ENCODE measurements around the gene MTHFD2L.

Gene MTHFD2L

DNA sequence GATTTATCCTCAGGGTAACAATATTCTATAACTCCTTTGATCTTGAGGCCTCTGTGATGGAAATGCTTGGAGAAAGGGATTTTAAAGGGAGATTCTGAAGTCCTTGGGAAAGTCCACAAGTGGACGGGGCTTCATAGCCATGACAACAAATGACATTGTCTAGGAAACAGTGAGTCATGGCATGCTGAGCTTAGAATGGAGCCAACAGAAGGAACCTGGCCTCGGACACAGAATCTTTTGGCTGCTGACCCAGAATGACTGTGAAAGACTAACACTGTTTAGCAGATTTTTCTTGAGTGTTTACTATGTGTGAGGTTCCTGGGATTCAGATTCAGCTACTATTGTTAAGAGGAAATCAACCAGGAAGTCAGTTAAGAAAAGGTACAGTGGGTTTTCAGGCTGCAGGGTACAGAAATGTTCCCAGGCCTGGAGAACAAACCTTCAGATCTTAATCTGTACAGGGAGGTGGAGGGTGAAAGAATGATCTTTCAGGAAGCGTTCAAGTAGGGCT lies 40.8 kb upstream of the MTHFD2L start:
- Histone ChIP-seq H3K36me3 (ENCODE audit: low read length) (no peaks in the 10 kb centered on the region), H3K4me3 (ENCODE audit: insufficient read depth, low read length, poor library complexity, severe bottlenecking) (no peak overlapping the region), H3K4me2 (ENCODE audit: low read depth, low read length, poor library complexity, severe bottlenecking) (no peak overlapping the region), H3F3A (ENCODE audit: insufficient read depth) (no peaks in the 10 kb centered on the region), H4K20me1 (ENCODE audit: low read depth, low read length) (no peaks in the 10 kb centered on the region), H2AFZ (ENCODE audit: low read depth, low read length, severe bottlenecking) (no peak overlapping the region), H3K9ac (ENCODE audit: low read length) (no peak overlapping the region), H3K9me2 (replicated peaks; ENCODE audit: insufficient read depth, low read length) (no peaks in the 10 kb centered on the region), H3K79me2 (ENCODE audit: insufficient read depth, low read length) (no peaks in the 10 kb centered on the region), H3K27ac (ENCODE audit: low read depth, low read length) (no peak overlapping the region), H3K9me3 (ENCODE audit: insufficient read depth, low read length) (no peaks in the 10 kb centered on the region), H3K27me3 (ENCODE audit: low read length) (no peaks in the 10 kb centered on the region)
- TF ChIP-seq, protein P1, sequence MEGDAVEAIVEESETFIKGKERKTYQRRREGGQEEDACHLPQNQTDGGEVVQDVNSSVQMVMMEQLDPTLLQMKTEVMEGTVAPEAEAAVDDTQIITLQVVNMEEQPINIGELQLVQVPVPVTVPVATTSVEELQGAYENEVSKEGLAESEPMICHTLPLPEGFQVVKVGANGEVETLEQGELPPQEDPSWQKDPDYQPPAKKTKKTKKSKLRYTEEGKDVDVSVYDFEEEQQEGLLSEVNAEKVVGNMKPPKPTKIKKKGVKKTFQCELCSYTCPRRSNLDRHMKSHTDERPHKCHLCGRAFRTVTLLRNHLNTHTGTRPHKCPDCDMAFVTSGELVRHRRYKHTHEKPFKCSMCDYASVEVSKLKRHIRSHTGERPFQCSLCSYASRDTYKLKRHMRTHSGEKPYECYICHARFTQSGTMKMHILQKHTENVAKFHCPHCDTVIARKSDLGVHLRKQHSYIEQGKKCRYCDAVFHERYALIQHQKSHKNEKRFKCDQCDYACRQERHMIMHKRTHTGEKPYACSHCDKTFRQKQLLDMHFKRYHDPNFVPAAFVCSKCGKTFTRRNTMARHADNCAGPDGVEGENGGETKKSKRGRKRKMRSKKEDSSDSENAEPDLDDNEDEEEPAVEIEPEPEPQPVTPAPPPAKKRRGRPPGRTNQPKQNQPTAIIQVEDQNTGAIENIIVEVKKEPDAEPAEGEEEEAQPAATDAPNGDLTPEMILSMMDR (IDR thresholded peaks at IDR 0.05; ENCODE audit: insufficient read depth, low read length, poor library complexity, severe bottlenecking) = no peak
- TF ChIP-seq EZH2phosphoT487 (conservative IDR thresholded peaks at IDR 0.05; ENCODE audit: low read length) = no peak

DNA sequence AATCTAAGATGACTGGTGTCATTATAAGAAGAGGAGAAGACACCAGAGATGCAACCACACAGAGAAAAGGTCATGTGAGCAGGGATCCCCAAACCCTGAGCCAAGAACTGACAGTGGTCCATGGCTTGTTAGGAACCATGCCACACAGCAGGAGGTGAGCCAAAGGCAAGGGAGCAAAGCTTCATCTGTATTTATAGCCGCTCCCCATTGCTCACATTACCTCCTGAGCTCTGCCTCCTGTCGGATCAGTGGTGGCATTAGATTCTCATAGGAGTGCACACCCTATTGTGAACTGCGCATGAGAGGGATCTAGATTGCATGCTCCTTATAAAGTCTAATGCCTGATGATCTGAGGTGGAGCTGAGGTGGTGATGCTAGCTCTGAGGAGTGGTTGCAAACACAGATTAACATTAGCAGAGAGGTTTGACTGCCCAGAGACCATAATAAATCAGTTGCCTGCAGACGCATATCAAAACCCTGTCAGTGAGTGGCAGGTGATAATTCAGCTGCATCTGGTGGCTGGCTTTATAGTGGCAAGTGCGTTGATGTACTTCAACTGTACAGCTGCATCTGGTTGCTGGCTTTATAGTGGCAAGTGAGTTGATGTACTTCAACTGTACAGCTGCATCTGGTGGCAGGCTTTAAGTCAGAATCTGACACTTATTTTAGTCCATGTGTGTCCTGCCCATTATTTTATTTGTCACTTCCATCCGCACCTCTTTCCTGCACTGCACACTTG lies 39.1 kb upstream of the MTHFD2L start:
- no peaks in the 10 kb centered on the region for H3K79me2 ChIP-seq (ENCODE audit: insufficient read depth, low read length)
- H4K20me1 ChIP-seq (ENCODE audit: low read depth, low read length) = no peaks in the 10 kb centered on the region
- H3K9me2 ChIP-seq (replicated peaks; ENCODE audit: insufficient read depth, low read length) = no peaks in the 10 kb centered on the region
- no peaks in the 10 kb centered on the region for H3K27me3 ChIP-seq (ENCODE audit: low read length)
- no peak overlapping the region for H3K4me3 ChIP-seq (ENCODE audit: insufficient read depth, low read length, poor library complexity, severe bottlenecking)
- H3K36me3 ChIP-seq (ENCODE audit: low read length) = no peaks in the 10 kb centered on the region
- no peaks in the 10 kb centered on the region for H3K9me3 ChIP-seq (ENCODE audit: insufficient read depth, low read length)
- no peak overlapping the region for H2AFZ ChIP-seq (ENCODE audit: low read depth, low read length, severe bottlenecking)
- no peak overlapping the region for H3K27ac ChIP-seq (ENCODE audit: low read depth, low read length)
- no peak for TF ChIP-seq EZH2phosphoT487 (conservative IDR thresholded peaks at IDR 0.05; ENCODE audit: low read length)
- TF ChIP-seq, protein P1 (IDR thresholded peaks at IDR 0.05; ENCODE audit: insufficient read depth, low read length, poor library complexity, severe bottlenecking) = no peak
- H3F3A ChIP-seq (ENCODE audit: insufficient read depth) = no peaks in the 10 kb centered on the region
- no peak overlapping the region for H3K9ac ChIP-seq (ENCODE audit: low read length)
- no peak overlapping the region for H3K4me2 ChIP-seq (ENCODE audit: low read depth, low read length, poor library complexity, severe bottlenecking)

DNA sequence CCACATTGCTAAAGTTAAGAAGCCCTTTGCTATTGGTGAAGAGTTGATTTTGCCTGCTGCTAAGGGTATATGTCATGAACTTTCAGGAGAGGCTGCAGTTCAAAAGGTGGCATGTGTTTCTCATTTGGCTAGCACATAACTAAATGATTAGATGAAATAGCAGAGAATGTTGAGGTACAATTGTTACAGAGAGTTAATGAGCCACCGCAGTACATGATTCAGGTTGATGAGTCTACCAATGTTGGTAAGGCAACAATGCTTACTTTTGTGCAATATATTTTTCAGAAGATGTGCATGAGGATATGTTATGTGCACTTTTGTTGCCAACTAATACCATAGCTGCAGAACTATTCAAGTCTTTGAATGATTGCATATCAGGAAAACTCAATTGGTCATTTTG lies 37.8 kb upstream of the MTHFD2L start:
- H3K4me2 ChIP-seq (ENCODE audit: low read depth, low read length, poor library complexity, severe bottlenecking) = no peak overlapping the region
- H4K20me1 ChIP-seq (ENCODE audit: low read depth, low read length) = no peaks in the 10 kb centered on the region
- H3K9ac ChIP-seq (ENCODE audit: low read length) = no peak overlapping the region
- H3K36me3 ChIP-seq (ENCODE audit: low read length) = no peaks in the 10 kb centered on the region
- no peaks in the 10 kb centered on the region for H3K9me3 ChIP-seq (ENCODE audit: insufficient read depth, low read length)
- TF ChIP-seq, protein P1 (IDR thresholded peaks at IDR 0.05; ENCODE audit: insufficient read depth, low read length, poor library complexity, severe bottlenecking) = no peak
- no peak for TF ChIP-seq EZH2phosphoT487 (conservative IDR thresholded peaks at IDR 0.05; ENCODE audit: low read length)
- no peak overlapping the region for H3K4me3 ChIP-seq (ENCODE audit: insufficient read depth, low read length, poor library complexity, severe bottlenecking)
- no peaks in the 10 kb centered on the region for H3K9me2 ChIP-seq (replicated peaks; ENCODE audit: insufficient read depth, low read length)
- no peak overlapping the region for H3K27ac ChIP-seq (ENCODE audit: low read depth, low read length)
- H3K27me3 ChIP-seq (ENCODE audit: low read length) = no peaks in the 10 kb centered on the region
- no peaks in the 10 kb centered on the region for H3F3A ChIP-seq (ENCODE audit: insufficient read depth)
- no peaks in the 10 kb centered on the region for H3K79me2 ChIP-seq (ENCODE audit: insufficient read depth, low read length)
- H2AFZ ChIP-seq (ENCODE audit: low read depth, low read length, severe bottlenecking) = no peak overlapping the region
